DMS 273 (cell line): ENCODE results near the gene RANBP10.
A peak's percentile ranks its signal among the peaks of the same experiment; 100 is the strongest.
"Not testable (repeated sequence)": the region's sequence is repeated elsewhere in the genome, so short reads cannot be mapped to it uniquely, and the experiment has no call there.

Experiments used
- DNase-seq: peaks from one replicate; lab custom pipeline; 2025; ENCODE audit not compliant: unreplicated experiment; lab: John Stamatoyannopoulos, UW

RANBP10 gene

DNA sequence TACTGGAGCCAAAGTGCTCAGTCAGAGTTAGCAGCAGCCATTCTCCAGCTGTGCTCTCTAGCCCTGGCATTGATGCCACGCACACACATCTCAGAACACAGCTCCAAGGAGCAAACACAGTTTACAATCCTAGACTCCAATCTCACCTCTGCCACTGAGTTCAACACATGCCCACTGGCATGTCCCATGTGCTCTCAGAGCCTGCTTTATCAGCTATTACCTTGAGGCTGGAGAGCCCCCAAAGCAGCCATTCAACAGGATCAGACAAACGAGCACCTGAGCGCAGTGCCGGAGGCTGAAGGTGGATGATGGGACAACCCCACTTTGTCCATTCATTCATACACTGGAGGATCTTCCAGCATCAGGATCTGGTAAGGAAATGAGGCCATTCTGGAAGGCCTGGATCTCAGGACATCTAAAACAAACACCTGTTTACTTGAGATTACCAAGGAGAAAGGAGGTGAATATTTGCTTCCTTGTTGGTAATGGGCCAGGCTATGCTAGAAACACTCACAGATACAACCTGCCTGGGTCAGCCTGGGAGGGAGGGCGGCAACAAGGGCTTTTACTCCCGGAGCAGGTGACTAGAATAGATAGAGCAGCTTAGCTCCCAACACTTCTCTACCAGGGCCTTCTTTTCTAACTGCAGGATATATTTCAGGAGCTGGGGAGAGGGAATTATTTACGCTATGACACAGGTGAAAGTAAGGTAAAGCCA is 25.4 kb downstream of the RANBP10 start:
- no peak for DNase-seq

DNA sequence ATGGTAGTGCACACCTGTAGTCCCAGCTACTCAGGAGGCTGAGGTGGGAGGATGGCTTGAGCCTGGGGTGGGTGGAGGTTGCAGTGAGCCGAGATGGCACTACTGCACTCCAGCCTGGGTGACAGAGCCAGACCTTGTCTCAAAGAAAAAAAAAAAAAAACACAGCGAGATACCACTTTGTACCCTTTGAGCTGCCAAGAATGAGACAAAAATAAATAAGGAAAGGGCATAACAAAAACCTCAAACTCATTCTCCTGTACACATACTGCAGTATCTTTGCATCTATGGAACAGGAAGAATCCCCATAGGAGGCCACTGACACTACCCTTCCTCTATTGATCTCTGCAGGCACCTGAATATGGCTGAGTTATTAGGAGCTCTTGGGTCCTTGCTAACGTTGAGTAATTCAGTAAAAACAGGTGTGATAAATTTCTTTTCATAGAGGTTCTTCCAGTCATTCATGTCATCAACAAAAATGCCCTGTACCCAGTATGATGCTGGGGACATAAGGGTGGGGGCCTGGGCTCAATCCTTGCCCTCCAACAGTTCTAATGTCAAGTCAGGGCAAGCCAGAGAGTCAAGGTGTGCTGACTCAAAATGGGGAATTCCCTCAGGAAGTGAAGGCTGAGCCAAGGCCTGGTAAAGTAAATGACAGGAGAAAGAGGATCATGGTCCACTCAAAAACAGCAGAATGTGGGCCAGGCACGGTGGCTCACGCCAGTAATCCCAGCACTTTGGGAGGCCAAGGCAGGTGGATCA is 26.9 kb downstream of the RANBP10 start:
- DNase-seq, result no peak

DNA sequence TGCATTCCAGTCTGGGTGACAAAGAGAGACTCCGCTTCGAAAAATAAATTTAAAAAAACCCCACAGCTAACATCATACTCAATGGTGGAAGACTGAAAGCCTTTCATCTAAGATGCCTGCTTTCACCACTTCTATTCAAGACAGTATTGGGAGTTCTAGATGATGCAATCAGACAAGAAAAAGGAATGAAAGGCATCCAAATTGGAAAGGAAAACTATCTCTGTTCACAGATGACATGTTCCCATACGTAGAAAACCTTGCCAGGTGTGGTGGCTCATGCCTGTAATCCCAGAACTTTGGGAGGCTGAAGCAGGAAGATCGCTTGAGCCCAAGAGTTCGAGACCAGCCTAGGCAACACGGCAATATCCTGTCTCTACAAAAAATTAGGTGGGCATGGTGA is 31.1 kb downstream of the RANBP10 start:
- DNase-seq, result no peak

DNA sequence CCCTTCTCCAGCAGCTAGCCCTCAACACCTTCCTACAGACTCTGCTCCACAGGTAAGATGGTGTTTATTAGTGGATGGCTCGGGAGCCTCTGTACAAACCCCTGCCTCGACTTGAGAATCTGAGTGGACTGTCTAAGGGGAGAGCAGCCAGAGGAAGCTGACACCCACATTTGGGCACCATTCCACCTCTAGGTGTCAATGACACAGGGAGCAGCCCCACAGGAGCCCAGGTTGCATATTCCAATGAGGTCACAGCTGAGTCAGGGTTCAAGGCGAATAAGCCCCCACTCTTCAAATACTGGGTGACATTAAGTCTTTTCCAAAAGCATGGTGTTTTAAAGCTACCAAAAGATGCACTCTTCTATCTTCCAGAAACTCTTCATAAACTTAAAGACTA is 31.9 kb downstream of the RANBP10 start:
- DNase-seq, result no peak

DNA sequence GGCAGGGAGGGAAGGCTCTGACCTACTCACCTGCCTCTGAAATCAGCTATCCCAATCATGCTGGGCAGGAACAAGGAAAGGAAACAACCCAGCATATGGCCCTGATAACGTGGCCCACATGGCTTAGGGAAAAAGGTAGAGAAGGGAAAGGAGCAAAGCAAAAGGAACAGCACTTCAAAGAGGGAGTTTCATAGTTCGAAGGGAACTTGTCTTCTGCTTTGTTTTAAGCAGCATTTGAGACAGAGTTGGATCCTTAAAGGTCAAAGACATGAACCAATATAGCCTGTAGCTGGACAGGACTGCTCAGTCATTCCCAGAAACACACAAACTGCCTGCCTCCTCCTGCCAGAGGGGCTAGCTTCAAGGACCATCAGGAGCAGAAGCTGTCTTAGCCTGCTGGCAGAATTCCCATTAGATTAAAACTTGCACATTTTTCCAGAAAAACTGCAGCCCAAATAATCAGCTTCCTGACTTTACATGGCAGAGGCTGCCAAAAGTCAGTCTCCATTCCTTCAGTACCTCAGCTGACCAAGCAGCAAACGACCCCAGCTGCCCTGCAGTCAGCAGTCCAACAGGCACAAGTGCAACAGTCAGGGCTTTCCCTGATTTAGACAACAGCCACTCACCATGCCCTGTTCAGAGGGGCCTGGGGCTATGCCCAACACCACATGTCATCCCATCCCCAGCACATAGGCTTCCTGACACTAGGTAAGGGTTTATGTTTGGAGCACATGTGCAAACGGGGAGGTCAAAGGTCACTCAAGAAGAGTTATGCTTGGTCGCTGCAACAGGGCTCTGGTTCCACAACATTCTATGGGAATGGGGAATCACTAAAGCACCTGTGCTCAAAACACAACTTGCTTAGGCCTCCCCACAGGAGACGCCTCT is 32.5 kb downstream of the RANBP10 start:
- peak; percentile 50 for DNase-seq

DNA sequence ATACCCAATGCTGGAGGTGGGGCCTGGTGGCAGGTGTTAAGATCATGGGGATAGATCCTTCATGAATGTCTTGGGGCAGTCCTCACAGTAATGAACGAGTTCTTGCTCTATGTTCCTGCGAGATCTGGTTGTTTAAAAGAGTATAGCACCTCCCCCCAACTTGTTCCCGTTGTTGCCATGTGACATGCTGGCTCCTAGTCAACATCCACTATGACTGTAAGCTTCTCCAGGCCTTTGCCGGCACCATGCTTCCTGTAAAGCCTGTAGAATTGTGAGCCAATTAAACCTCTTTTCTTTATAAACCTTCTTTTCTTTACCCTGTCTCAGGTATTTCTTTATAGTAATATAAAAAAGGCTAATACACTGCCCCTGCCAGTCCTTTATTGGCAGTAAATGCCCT is 33.3 kb downstream of the RANBP10 start:
- peak; percentile 29 for DNase-seq

DNA sequence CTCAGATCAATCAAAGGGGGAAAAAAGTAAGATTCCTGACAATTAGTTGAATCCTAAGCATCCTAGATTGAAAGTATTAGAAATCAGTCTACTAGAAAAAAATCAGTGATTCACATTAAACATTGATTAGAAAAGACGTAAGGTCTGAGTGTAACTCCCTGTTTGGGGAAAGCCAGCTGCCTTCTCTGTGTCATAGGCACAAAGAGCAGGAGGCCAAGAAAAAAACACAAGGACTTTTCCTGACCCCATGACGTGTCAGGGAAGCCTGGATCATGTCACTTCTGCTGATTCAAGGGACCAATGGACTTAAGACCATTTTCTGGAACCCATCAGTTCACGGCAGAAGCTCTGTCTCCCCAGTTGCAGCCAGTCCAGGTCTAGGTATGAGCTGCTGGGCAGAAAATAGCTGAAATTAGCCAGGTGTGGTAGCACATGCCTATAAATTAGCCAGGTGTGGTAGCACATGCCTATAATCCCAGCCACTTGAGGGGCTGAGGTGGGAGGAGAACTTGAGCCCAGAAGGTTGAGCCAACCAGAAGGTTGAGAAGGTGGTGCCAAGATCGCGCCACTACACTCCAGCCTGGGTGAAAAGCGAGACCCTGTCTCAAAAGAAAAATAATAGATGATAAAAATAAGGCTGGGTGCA is 35.9 kb downstream of the RANBP10 start:
- peak; percentile 25 for DNase-seq

DNA sequence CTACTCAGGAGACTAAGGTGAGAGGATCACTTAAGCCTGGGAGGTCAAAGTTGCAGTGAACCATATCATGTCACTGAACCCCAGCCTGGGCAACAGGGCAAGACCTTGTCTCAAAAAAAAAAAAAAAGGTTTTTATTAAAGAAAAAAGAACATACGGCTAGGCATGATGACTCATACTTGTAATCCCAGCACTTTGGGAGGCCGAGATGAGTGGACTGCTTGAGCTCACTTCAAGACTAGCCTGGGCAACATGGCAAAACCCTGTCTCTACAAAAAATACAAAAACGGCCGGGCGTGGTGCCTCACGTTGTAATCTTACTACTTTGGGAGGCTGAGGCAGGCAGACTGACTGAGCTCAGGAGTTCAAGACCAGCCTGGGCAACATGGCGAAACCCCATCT is 38.4 kb downstream of the RANBP10 start:
- DNase-seq, result peak; percentile 57

DNA sequence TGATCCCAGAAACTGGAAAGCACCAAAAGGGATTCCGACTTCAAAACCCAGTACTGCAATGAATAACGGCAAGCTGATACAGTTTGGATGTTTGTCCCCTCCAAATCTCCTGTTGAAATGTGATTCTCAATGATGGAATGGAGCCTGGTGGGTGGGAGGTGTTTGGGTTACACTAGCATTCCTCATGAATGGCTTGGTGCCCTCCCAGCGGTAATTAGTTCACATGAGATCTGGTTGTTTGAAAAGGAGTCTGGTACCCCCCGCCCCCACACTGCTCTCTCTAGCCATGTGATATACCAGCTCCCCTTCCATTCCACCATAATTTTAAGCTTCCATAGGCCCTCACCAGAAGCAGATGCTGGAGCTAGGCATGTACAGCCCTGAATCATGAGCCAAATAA is 40.1 kb downstream of the RANBP10 start:
- DNase-seq, result peak; percentile 27

DNA sequence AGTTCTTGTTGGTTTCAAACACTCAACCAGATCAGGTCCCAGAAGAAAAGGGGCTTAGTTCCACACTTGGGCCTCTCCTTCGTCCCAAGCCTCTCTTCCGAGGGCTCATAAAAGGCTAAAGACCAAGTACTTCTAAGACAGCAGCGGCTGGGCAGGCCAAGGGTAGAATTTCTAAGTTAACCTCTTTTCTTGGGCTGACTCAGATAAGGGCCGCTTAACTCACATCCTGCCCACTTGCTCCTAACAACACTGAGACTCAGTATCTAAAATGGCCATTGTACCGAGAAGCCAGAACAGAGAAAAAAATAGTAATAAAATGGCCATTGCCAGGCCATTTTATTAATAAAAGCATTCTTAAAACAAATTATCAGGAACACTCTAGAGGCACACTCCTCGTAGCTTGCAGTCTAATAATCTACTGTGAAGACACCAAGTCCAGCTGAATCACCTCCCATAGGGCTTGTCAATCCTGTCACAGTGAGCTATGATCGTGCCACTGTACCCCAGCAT is 42.1 kb downstream of the RANBP10 start:
- DNase-seq, result no peak

DNA sequence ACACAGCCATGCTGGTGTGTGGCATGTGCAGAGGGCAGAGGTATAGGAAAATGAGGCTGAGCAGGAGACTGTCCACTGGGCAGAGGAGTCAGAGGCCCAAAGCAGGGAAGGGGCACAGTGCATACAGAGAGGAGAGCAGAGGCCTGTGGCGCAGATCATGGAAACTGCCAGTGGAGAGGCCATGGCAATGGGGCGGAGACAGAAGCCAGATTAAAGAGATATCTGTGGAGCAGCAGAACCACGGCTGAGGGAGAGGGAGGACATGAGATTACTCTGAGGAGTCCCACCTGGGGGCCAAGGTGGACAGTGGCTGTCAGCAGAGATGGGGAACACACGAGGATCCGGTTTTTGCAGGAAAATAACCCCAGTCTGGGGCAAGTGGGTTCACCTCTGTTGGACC is 43.3 kb downstream of the RANBP10 start:
- DNase-seq, result no peak

DNA sequence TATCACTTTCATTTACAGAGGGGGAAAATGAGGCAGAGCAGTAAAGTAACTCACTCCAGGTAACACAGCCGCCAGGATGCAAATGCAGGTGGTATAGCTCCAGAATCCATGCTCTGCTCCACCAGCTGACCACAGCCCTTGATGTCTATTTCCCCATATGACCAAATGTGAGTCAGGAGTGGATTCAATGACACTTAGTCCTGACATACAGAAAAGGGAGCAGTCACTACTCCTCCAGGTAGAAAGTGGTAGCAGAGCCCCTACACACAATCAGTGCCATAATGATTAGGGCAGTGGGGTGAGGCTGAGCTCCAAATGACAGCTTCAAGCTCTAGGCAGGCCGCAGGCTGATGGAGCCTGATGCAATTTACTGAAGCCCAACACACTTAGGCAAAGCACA is 44.0 kb downstream of the RANBP10 start:
- no peak for DNase-seq

DNA sequence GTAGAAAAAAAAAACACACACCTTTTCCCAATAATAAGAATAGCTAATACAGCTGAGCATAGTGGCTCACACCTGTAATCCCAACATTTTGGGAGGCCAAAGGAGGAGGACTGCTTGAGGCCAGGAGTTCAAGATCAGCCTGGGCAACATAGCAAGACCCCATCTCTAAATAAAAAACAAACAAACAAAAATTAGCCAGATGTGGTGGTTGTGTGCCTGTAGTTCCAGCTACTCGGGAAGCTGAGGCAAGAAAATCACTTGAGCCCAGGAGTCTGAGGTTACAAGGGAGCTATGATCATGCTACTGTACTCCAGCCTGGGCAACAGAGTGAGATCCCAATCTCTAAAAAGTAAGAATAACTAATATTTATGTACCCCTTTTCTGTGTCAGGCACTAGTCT is 44.4 kb downstream of the RANBP10 start:
- no peak for DNase-seq

DNA sequence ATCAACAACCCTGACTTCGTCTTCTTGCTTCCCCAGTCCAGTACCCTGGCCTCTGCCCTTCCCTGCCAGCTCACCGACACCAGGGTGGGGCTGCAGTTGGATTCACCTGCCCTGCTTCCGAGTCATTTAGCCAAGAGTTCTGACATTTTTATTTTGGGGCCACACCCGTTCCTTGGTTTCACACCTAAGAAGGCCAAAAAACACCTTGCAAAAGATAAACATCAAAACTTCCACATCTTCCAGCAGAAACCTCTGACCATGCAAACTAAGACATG is 45.5 kb downstream of the RANBP10 start:
- no peak for DNase-seq

DNA sequence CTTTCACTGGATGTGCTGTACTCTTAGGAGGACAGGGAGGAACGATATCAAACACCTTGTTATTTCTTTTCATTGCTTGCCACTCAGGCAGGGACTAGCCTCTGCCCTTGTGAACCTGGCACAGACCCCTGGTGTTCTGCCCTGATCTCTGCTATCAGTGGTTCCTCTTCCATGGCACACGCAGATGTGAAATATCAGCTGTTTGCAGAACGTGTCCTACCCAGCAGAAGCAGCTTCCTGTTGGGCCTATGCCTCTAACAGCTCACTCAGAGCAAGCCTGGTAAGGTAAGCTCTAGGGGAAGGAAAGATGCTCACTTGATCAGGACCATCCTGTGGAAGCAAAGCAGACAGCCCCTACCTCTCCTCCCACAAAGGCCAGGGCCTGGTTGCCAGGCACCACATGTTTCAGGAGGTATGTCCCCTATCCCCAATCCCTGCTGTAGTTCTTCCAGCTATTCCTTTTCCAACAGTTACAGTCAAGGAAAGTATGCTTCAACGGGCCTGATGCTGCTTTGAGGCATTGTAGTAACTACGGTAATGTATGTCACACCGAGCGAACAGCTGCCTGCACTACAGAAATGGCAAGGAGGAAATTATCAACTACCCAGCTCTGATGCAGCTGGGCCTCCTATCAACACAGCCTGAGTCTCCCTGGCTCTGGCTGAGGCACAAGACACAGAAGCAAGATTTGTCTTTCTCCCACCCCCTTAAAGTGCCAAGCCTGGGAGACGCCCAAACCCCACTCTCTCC is 46.0 kb downstream of the RANBP10 start:
- DNase-seq, result no peak

DNA sequence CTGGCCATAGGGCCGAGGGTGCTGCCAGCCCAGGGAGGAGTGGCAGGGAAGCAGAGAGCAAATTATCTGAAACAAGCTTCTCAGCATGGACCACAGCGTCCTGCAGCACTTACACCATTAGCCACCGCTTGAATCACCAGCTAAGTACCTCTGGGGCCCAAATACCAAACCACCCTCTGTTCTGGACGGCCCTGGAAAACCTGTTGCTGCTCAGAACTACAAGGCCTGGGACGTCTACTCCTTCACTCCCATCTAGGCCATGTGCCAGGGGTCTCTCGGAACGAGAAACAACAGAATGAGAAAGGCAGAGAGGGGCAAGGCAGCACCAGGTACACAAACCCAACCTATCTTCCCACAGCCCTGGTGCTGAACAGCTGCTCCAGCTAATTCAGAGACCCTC is 47.4 kb downstream of the RANBP10 start:
- no peak for DNase-seq

DNA sequence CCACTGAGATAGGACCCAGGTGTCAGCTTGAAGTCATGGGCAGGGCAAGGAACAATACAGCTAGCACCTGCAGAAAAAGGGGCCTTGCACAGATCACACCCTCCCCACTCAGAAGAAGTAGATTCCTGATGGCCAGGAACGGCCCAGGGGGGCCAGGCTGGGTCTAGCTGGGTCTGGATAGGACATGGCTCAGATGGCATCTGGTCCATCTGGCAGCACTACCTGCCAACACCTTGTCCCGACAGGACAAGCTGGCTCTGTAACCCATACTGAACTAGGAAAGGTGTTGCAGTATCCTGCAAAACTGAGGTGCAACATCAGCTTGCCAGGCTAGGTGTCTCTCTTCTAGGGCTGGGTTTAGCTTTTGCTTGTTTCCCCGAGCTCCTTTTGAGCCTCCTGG is 48.4 kb downstream of the RANBP10 start:
- no peak for DNase-seq

DNA sequence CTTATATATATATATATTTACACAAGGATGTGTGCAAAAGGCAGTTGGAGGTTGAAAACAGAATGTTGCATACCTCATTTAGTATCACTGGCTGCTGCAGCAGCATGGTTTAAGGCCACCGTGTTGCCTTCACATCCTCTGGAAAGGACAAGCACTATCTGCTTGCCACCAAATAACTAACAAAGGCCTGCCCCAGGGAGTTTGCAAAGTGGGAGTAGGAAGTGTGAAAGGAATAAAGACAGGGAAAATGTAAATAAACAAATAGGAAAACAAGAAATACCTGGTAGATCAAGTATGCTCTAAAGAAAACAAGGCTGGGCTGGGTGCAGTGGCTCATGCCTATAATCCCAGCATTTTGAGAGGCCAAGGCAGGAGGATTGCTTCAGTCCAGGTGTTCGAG is 53.7 kb downstream of the RANBP10 start:
- DNase-seq, result no peak

DNA sequence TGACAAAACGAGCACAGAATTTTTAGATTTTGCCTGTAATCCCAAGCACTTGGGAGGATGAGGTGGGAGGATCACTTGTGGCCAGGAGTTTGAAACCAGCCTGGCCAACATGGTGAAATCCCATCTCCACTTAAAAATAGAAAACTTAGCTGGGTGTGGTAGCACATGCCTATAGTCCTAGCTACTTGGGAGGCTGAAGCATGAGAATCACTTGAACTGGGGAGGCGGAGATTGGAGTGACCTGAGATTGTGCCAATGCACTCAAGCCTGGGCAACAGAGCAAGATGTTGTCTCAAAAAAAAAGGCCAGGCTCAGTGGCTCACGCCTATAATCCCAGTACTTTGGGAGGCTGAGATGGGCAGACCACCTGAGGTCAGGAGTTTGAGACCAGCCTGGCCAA is 55.0 kb downstream of the RANBP10 start:
- not testable (repeated sequence) for DNase-seq

DNA sequence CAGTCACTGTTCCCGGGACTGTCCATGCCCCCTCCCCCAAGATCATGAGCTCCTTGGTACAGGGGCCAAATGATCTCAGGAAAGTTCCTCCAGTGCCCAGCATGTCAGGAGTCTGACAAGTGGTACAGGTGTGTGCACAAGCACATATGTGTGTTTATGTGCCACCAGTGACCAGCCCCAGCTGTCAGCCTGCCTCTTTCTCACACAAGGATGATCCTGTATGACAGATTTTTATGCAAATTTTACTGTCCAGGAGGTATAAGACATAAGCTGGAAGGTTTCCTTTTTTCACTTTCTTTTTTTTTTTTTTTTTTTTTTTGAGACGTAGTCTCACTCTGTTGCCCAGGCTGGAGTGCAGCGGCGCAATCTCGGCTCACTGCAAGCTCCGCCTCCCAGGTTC is 55.9 kb downstream of the RANBP10 start:
- DNase-seq, result no peak
